Neuronal stem cell (in vitro differentiated cells): ENCODE results near the gene ACBD6.

Experiments
- DNase-seq: peaks from one replicate; pipeline ENCODE4 v3.0.0-alpha.2; 2013; ENCODE audit warnings: low spot score
- H2AFZ ChIP-seq: one replicate; pipeline ENCODE4 v1.6.1; 2013; ENCODE audit warnings: mild to moderate bottlenecking, low read length, inconsistent platforms
- H2AK5ac ChIP-seq: 2 replicates; pipeline ENCODE4 v1.6.1; 2013; ENCODE audit warnings: low read depth, mild to moderate bottlenecking, inconsistent platforms, low read length, moderate library complexity, mixed read lengths
- H2BK120ac ChIP-seq: 2 replicates; pipeline ENCODE4 v1.6.1; 2013; ENCODE audit warnings: low read depth, mild to moderate bottlenecking, inconsistent platforms, low read length, moderate library complexity, mixed read lengths
- H2BK12ac ChIP-seq: one replicate; pipeline ENCODE4 v1.6.1; 2013; ENCODE audit warnings: low read length, inconsistent platforms
- H2BK15ac ChIP-seq: 2 replicates; pipeline ENCODE4 v1.6.1; 2013; ENCODE audit warnings: mild to moderate bottlenecking, low read length, inconsistent platforms, mixed read lengths
- H2BK5ac ChIP-seq: one replicate; pipeline ENCODE4 v1.6.1; 2013; ENCODE audit warnings: inconsistent platforms, mild to moderate bottlenecking, low read length, moderate library complexity
- H3K14ac ChIP-seq: one replicate; pipeline ENCODE4 v1.6.1; 2013; ENCODE audit warnings: low read length, inconsistent platforms
- H3K18ac ChIP-seq: 2 replicates; pipeline ENCODE4 v1.6.1; 2013; ENCODE audit warnings: low read length, inconsistent platforms
- H3K23ac ChIP-seq: 2 replicates; pipeline ENCODE4 v1.6.1; 2013; ENCODE audit warnings: low read depth, mild to moderate bottlenecking, mixed read lengths, low read length, inconsistent platforms; ENCODE audit not compliant: poor library complexity
- H3K27ac ChIP-seq: replicated peaks from 3 replicates; pipeline ENCODE4 v1.5.1; 2013; ENCODE audit warnings: low read length, inconsistent platforms
- H3K27me3 ChIP-seq, 3 experiments: 2 replicates each; pipeline ENCODE4 v1.6.1; 2013; ENCODE audit warnings: low read length in 3 of 3, mild to moderate bottlenecking in 2 of 3, inconsistent platforms in 1 of 3, low read depth in 1 of 3, mixed read lengths in 1 of 3, moderate library complexity in 1 of 3; ENCODE audit not compliant: control insufficient read depth in 3 of 3, insufficient read depth in 3 of 3
- H3K36me3 ChIP-seq, 2 donors: replicated peaks in 1 of 2; 2 replicates each; pipeline ENCODE4 v1.6.1; 2013; ENCODE audit warnings: low read length in 2 of 2; ENCODE audit not compliant: control insufficient read depth in 2 of 2, insufficient read depth in 2 of 2
- H3K4ac ChIP-seq: 2 replicates; pipeline ENCODE4 v1.6.1; 2013; ENCODE audit warnings: inconsistent platforms, mild to moderate bottlenecking, low read length, moderate library complexity
- H3K4me1 ChIP-seq, 2 donors: 1 replicate in 1 of 2; 2 replicates in 1 of 2; pipeline ENCODE4 v1.6.1; 2013; ENCODE audit warnings: low read length in 2 of 2, low read depth in 1 of 2; ENCODE audit not compliant: control insufficient read depth in 2 of 2, insufficient read depth in 1 of 2
- H3K4me2 ChIP-seq: one replicate; pipeline ENCODE4 v1.6.1; 2013; ENCODE audit warnings: mild to moderate bottlenecking, low read length, inconsistent platforms; ENCODE audit not compliant: insufficient read depth, poor library complexity, severe bottlenecking
- H3K4me3 ChIP-seq, 2 donors: 2 replicates each; pipeline ENCODE4 v1.5.1; 2013; ENCODE audit warnings: low read length in 2 of 2, mild to moderate bottlenecking in 2 of 2, inconsistent platforms in 1 of 2, moderate library complexity in 1 of 2
- H3K79me1 ChIP-seq: one replicate; pipeline ENCODE4 v1.6.1; 2013; ENCODE audit warnings: low read depth, mild to moderate bottlenecking, inconsistent platforms, low read length, moderate library complexity
- H3K9ac ChIP-seq: one replicate; pipeline ENCODE4 v1.6.1; 2013; ENCODE audit warnings: mild to moderate bottlenecking, low read depth, low read length, inconsistent platforms; ENCODE audit not compliant: poor library complexity
- H3K9me3 ChIP-seq, 2 donors: replicated peaks in 1 of 2; 2 replicates each; pipeline versions ENCODE3 to v1.6.1; 2013; ENCODE audit warnings: low read length in 2 of 2, mild to moderate bottlenecking in 2 of 2, inconsistent platforms in 1 of 2, low read depth in 1 of 2, mixed read lengths in 1 of 2, moderate library complexity in 1 of 2; ENCODE audit not compliant: control insufficient read depth in 2 of 2, insufficient read depth in 1 of 2
- H4K8ac ChIP-seq: one replicate; pipeline ENCODE4 v1.6.1; 2013; ENCODE audit warnings: low read depth, mild to moderate bottlenecking, inconsistent platforms, low read length, moderate library complexity
- H4K91ac ChIP-seq: one replicate; pipeline ENCODE4 v1.6.1; 2013; ENCODE audit warnings: low read length, low read depth, mild to moderate bottlenecking, inconsistent platforms; ENCODE audit not compliant: poor library complexity
- WGBS, 2 donors: extraction: QIAGEN DNeasy Blood & Tissue Kit; methylation state at CpG; one replicate each; pipeline ENCODE4 v1.1.7; 2013; ENCODE audit warnings: missing lambda C conversion rate in 2 of 2, mixed read lengths in 1 of 2; ENCODE audit not compliant: insufficient read length in 2 of 2, insufficient replicate concordance in 1 of 2; ENCODE audit errors: extremely low coverage in 2 of 2; 5-methylcytosine and 5-hydroxymethylcytosine counted together

Gene ACBD6

GRCh38 chr1:180272395-180272794 lies 230.0 kb downstream of the ACBD6 start:
- no peaks in the 10 kb centered on the region for H3K79me1 ChIP-seq

DNA sequence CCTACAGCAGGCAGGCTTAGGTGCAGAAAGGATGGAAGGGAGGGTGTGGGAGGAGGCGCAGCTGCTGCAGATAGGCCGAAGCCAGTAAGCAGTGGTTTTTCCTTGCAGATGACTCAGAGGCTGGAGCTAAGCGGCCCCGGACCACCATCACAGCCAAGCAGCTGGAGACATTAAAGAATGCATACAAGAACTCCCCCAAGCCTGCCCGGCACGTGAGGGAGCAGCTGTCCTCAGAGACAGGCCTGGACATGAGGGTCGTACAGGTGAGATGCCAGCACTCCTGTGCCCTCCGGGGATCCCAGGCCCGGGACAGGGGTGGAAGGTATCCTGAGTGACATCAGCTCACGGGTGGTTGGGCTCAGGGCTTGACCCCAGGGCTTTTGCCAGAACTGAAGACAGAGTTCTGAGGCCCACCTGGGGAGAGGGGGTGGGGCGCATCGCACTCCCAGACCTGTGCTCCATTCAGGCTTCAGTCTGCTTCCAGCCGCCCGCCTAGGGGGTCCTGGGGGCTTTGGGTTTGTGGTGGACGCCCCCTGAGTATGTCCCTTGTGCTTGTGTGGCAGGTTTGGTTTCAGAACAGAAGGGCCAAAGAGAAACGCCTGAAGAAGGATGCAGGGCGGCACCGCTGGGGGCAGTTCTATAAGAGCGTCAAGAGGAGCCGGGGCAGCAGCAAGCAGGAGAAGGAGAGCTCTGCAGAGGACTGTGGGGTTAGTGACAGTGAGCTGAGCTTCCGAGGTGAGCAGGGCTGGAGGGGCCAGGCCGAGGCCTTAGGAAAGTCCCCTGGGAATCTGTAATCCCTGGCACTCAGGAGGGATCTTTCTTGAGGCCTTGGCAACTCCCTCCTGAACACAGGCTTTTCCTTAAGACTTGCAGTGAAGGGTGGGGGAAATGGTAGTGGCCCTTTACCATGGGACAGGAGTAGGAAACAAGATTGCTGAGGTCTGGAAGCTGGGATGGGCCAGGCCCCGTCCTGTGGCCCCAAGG lies 230.8 kb downstream of the ACBD6 start:
- H2BK5ac ChIP-seq = peak overlapping the region; percentile 26
- no peaks in the 10 kb centered on the region for H3K27me3 ChIP-seq
- H2AK5ac ChIP-seq = no peak overlapping the region
- H3K4ac ChIP-seq = no peak overlapping the region
- no peak overlapping the region for H3K4me3 ChIP-seq
- H3K36me3 ChIP-seq = peaks cover 4 to 37% of the 10 kb centered on the region in 2 donors
- WGBS, 2 donors = no CpG with 5 or more reads among the region's 23 CpGs
- no peak overlapping the region for H2AFZ ChIP-seq
- H3K18ac ChIP-seq = peak overlapping the region; percentile 71
- H3K4me2 ChIP-seq = no peak overlapping the region
- H2BK120ac ChIP-seq = no peak overlapping the region
- peak overlapping the region; percentile 50 for H3K9ac ChIP-seq
- H3K14ac ChIP-seq = peak overlapping the region; percentile 51
- peak overlapping the region; percentile 14 for H3K23ac ChIP-seq
- no peak overlapping the region for H4K91ac ChIP-seq
- peaks cover 14 to 30% of the 10 kb centered on the region in 2 donors for H3K4me1 ChIP-seq
- no peak overlapping the region for H3K27ac ChIP-seq
- H3K79me1 ChIP-seq = peaks cover 2% of the 10 kb centered on the region
- peak overlapping the region; percentile 17 for H2BK12ac ChIP-seq
- no peak overlapping the region for H4K8ac ChIP-seq
- DNase-seq = no peak
- H3K9me3 ChIP-seq = peaks cover 0 to 3% of the 10 kb centered on the region in 2 donors
- no peak overlapping the region for H2BK15ac ChIP-seq

More at GRCh38 chr1:180272395-180272794, 230.0 kb downstream of the ACBD6 start:
- H4K91ac ChIP-seq = no peak overlapping the region
- H2AFZ ChIP-seq = no peak overlapping the region
- peaks cover 4 to 38% of the 10 kb centered on the region in 2 donors for H3K36me3 ChIP-seq
- no CpG with 5 or more reads among the region's 4 CpGs for WGBS, 2 donors
- no peak overlapping the region for H3K14ac ChIP-seq
- no peak overlapping the region for H3K4me2 ChIP-seq
- peaks cover 13 to 30% of the 10 kb centered on the region in 2 donors for H3K4me1 ChIP-seq
- H3K9ac ChIP-seq = no peak overlapping the region
- H3K4ac ChIP-seq = no peak overlapping the region
- no peak for DNase-seq
- no peak overlapping the region for H3K23ac ChIP-seq
- H3K27ac ChIP-seq = no peak overlapping the region
- peak overlapping the region; percentile 27 for H3K18ac ChIP-seq
- no peak overlapping the region for H2BK5ac ChIP-seq
- H2AK5ac ChIP-seq = no peak overlapping the region
- no peak overlapping the region for H3K4me3 ChIP-seq
- no peaks in the 10 kb centered on the region for H3K27me3 ChIP-seq
- H2BK120ac ChIP-seq = no peak overlapping the region
- H3K9me3 ChIP-seq = peaks cover 0 to 3% of the 10 kb centered on the region in 2 donors
- no peak overlapping the region for H2BK12ac ChIP-seq
- H4K8ac ChIP-seq = no peak overlapping the region
- no peak overlapping the region for H2BK15ac ChIP-seq

GRCh38 chr1:180270530-180271271 lies 231.7 kb downstream of the ACBD6 start:
- no peak overlapping the region for H3K27ac ChIP-seq
- no peak overlapping the region for H4K91ac ChIP-seq
- H2AFZ ChIP-seq = no peak overlapping the region
- H3K79me1 ChIP-seq = peaks cover 2% of the 10 kb centered on the region
- H3K23ac ChIP-seq = peak overlapping the region; percentile 14
- H3K4me2 ChIP-seq = no peak overlapping the region
- H2BK15ac ChIP-seq = no peak overlapping the region
- H2BK120ac ChIP-seq = no peak overlapping the region
- H4K8ac ChIP-seq = no peak overlapping the region
- no peak overlapping the region for H3K9ac ChIP-seq
- H3K9me3 ChIP-seq = peaks cover 0 to 1% of the 10 kb centered on the region in 2 donors
- H3K14ac ChIP-seq = peak overlapping the region; percentile 51
- no peak overlapping the region for H3K4me3 ChIP-seq
- H2BK5ac ChIP-seq = peak overlapping the region; percentile 26
- DNase-seq = no peak
- H3K36me3 ChIP-seq = peaks cover 4 to 29% of the 10 kb centered on the region in 2 donors
- H3K4ac ChIP-seq = no peak overlapping the region
- H2AK5ac ChIP-seq = no peak overlapping the region
- no CpG with 5 or more reads among the region's 8 CpGs for WGBS, 2 donors
- H3K27me3 ChIP-seq = no peaks in the 10 kb centered on the region
- peaks cover 14 to 30% of the 10 kb centered on the region in 2 donors for H3K4me1 ChIP-seq
- peak overlapping the region; percentile 17 for H2BK12ac ChIP-seq
- peak overlapping the region; percentile 71 for H3K18ac ChIP-seq
